GM21423 (cell line): Measurements from ENCODE around the gene EPB41L1.

Experiments
- ATAC-seq: cut with Tn5 transposase; IDR thresholded peaks from one replicate; pipeline ENCODE4 v1.9.1; 2021; ENCODE audit warnings: mild to moderate bottlenecking, moderate library complexity; ENCODE audit not compliant: unreplicated experiment

The EPB41L1 gene

DNA sequence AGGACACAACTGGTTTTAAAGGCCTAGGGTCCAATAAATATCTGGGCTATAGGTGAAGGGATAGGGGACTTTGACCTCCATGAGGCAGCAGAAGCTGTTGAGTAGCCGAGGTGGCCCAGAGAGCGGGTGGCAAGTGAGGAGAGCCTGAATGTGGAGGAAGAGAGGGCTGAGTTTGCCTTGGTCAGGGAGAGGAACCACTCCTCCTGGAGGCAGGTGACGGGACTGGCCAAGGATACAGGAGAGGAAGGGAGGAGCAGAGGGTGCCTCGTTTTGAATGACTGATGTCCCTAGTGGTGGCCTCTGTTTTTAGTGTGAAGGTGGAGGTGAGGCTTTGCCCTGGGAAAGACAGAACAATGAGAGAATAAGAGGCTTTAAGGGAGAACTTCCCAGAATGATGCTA, 62.7 kb downstream of the EPB41L1 start:
- ATAC-seq: no peak

- no peak for ATAC-seq
Measured at GRCh38 chr20:36218380-36219064, 64.0 kb downstream of the EPB41L1 start.

DNA sequence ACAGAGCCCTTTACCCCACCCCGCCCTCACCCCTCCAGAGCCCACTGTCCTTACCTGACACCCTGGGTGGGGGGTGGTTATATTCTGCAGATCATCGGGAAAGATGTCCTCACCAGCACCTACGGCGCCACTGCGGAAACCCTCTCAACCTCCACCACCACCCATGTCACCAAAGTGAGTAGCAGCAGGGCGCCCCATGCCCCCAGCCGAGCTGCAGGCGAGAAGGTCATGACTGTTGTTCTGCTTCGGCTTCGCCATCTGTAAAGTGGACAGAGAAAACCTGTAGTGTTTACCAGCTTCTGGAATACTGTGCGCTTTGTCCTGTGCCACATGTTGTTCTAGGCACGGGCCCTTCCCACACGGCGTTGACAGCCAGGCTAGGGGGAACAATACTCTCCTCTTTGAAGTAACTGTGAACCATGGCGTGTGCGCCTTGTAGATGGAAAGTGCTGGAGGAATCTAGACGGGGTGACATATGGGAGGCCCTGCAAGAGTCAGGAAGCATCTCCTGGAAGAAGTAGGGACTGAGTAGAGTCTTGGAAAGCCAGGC, 65.2 kb downstream of the EPB41L1 start:
- ATAC-seq: no peak

- ATAC-seq: no peak
Measured at GRCh38 chr20:36225666-36226065, 71.1 kb downstream of the EPB41L1 start.

GRCh38 chr20:36228770-36229169, 74.2 kb downstream of the EPB41L1 start:
- ATAC-seq: no peak

GRCh38 chr20:36230019-36230418, 75.5 kb downstream of the EPB41L1 start:
- ATAC-seq: no peak

- ATAC-seq: no peak
Measured at GRCh38 chr20:36231331-36231730, 76.8 kb downstream of the EPB41L1 start.

DNA sequence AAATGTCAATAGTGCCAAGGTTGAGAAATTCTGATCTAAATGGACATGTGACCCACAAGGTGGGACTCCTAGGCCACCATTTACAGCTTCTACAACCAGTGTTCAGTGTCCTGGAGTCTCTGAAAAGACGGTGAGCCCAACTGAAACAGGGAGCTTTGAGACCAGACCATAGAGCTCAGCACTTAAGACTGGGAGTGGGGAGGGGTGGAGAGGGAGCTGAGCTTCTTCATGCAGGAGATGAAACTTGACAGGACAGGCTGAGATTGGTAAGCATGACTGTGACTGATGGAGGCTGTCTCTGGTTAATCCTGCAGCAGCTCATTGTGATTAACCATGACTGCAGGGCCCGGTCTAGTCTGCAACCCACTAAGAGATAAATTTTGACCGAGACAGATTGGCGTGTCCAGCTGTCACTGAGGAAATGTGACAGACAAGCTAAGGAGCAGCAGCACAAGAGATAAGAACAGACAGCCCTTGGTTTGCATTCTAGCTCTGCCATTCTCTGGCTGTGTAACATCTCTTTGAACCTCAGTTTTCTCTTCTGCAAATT, 80.3 kb downstream of the EPB41L1 start:
- ATAC-seq: no peak

GRCh38 chr20:36235892-36236785, 81.6 kb downstream of the EPB41L1 start, which contains the start of gene AAR2:
TSS of gene AAR2 (plus strand) at chr20:36236478. CDS start at chr20:36239869, 3,391 bp downstream.
- peak; percentile 76 for ATAC-seq

- ATAC-seq: no peak
Measured at GRCh38 chr20:36236786-36237121, 82.2 kb downstream of the EPB41L1 start.

- no peak for ATAC-seq
Measured at GRCh38 chr20:36237477-36237876, 82.9 kb downstream of the EPB41L1 start.

GRCh38 chr20:36238153-36238552, 83.6 kb downstream of the EPB41L1 start:
- ATAC-seq: no peak

- no peak for ATAC-seq
Measured at GRCh38 chr20:36238760-36239159, 84.2 kb downstream of the EPB41L1 start.

DNA sequence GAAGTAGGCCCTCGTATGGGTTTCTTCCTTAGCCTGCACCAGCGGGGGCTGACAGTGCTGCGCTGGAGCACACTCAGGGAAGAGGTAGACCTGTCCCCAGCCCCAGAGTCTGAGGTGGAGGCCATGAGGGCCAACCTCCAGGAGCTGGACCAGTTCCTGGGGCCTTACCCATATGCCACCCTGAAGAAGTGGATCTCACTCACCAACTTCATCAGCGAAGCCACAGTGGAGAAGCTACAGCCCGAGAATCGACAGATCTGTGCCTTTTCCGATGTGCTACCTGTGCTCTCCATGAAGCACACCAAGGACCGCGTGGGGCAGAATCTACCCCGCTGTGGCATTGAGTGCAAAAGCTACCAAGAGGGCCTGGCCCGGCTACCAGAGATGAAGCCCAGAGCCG, 85.5 kb downstream of the EPB41L1 start:
- ATAC-seq: no peak

DNA sequence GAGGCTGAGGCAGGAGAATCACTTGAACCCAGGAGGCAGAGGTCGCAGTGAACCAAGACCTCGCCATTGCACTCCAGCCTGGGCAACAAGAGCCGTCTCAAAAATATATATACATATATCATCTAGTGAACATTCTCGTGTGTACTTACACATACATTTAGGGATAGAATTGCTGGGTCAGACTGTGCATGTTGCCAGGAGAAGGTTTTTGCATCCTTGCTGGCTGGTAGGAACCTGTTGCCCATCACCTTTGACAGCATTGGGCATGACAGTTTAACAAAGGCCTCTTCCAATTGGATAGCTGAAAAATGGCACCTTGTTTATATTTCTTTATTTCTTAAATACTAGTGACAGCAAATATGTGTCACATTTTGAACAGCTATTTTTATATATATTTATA, 87.1 kb downstream of the EPB41L1 start:
- ATAC-seq: no peak

DNA sequence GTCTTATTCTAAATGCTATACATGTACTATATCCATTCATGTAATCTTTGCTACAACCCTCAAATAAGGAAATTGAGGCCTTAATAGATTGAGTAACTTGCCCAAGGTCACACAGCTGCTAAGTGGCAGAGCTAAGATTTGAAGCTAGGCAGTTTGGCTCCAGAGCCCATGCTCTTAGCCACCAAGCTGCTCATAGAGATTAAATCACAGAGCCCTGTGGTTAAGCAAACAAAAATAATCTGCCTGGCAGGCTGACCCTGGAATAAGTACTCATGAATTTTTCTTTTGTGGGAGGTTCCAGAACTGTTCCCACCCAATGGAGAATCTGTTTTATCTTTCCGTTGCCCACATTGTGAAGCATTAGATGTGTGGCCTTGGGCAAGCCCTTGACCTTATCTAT, 89.2 kb downstream of the EPB41L1 start:
- no peak for ATAC-seq

DNA sequence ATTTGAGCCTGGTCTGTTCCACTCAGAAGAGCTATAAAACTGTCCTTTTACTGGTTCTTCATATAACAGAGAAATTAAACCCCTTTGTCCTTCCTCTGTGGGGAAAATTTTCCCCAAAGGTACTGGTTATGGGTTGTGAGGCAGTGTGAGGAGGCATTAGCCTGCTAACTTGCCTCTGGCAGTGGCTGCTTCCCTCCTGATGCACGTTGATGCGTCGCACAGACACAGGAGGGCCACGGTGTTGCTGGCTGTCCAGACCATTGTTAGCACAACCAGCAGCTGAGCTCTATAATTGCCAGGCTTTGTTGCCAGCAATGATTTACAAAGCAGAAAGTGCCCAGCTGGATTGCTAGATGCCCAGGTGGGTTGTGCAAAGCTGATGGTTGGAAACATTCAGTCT, 91.9 kb downstream of the EPB41L1 start:
- no peak for ATAC-seq

- no peak for ATAC-seq
Measured at GRCh38 chr20:36248836-36249235, 94.3 kb downstream of the EPB41L1 start.

- ATAC-seq: no peak
Measured at GRCh38 chr20:36249450-36249849, 94.9 kb downstream of the EPB41L1 start.

- no peak for ATAC-seq
Measured at GRCh38 chr20:36251426-36251825, 96.9 kb downstream of the EPB41L1 start.

DNA sequence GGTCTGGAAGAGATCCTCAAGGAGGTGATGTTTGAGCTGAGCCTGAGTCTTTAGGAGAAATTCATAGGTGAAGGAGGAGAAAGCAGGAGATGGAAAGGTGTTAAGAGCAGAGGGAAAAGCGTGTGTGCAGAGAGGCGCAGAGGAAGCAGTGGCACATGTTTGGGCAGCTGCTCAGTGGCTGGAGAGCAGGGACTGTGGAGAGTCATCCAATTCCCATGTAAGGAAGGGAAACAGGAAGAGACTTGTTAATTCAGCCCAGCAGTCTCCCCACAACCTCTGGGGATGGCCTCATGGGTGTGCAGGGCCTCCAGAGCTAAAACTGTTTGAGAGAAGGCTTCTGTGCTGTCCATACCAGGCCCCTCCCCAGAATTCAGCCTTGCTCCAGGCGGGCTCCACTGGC, 98.0 kb downstream of the EPB41L1 start:
- no peak for ATAC-seq

- no peak for ATAC-seq
Measured at GRCh38 chr20:36253036-36253435, 98.5 kb downstream of the EPB41L1 start.
